Activated CD8-positive, alpha-beta memory T cell treated with anti-CD3 and anti-CD28 coated beads, Interleukin-2, amount 50 U/mL, for 1 hour (primary cell): Measurements from ENCODE around the gene TNFRSF9.
"Not testable (repeated sequence)": the region's sequence is repeated elsewhere in the genome, so short reads cannot be mapped to it uniquely, and the experiment has no call there.

Source experiments
- DNase-seq: peaks from one replicate; pipeline ENCODE4 v3.0.0-alpha.2; 2020; ENCODE audit errors: extremely low read depth

TNFRSF9 gene

GRCh38 chr1:7919880-7920279, 20.8 kb downstream of the TNFRSF9 start:
- no peak for DNase-seq

- not testable (repeated sequence) for DNase-seq
Observed at GRCh38 chr1:7917971-7918370, 22.7 kb downstream of the TNFRSF9 start.

GRCh38 chr1:7916501-7916830, 24.2 kb downstream of the TNFRSF9 start:
- DNase-seq = no peak

- DNase-seq = no peak
Observed at GRCh38 chr1:7915826-7916500, 24.7 kb downstream of the TNFRSF9 start.

GRCh38 chr1:7912743-7913557, 27.7 kb downstream of the TNFRSF9 start:
- no peak for DNase-seq

- DNase-seq = no peak
Observed at GRCh38 chr1:7912145-7912544, 28.5 kb downstream of the TNFRSF9 start.

GRCh38 chr1:7905262-7905661, 35.4 kb downstream of the TNFRSF9 start:
- no peak for DNase-seq

GRCh38 chr1:7902478-7903085, 38.1 kb downstream of the TNFRSF9 start:
- peak; percentile 28 for DNase-seq

- DNase-seq = no peak
Observed at GRCh38 chr1:7899741-7900140, 40.9 kb downstream of the TNFRSF9 start.

- no peak for DNase-seq
Observed at GRCh38 chr1:7898962-7899361, 41.7 kb downstream of the TNFRSF9 start.

- DNase-seq = no peak
Observed at GRCh38 chr1:7896994-7897393, 43.6 kb downstream of the TNFRSF9 start.

- no peak for DNase-seq
Observed at GRCh38 chr1:7893529-7894180, 47.0 kb downstream of the TNFRSF9 start.

GRCh38 chr1:7891804-7892203, 48.8 kb downstream of the TNFRSF9 start:
- no peak for DNase-seq

- no peak for DNase-seq
Observed at GRCh38 chr1:7890853-7891252, 49.8 kb downstream of the TNFRSF9 start.

- no peak for DNase-seq
Observed at GRCh38 chr1:7888248-7889081, 52.2 kb downstream of the TNFRSF9 start.

- DNase-seq = no peak
Observed at GRCh38 chr1:7886405-7886745, 54.3 kb downstream of the TNFRSF9 start.

- no peak for DNase-seq
Observed at GRCh38 chr1:7885513-7886404, 54.9 kb downstream of the TNFRSF9 start.

GRCh38 chr1:7884757-7885156, 55.9 kb downstream of the TNFRSF9 start:
- no peak for DNase-seq

GRCh38 chr1:7879228-7879627, 61.4 kb downstream of the TNFRSF9 start:
- DNase-seq = no peak

- DNase-seq = no peak
Observed at GRCh38 chr1:7878027-7878426, 62.6 kb downstream of the TNFRSF9 start.
